HEK293T (cell line): ENCODE results near the gene AKR7A3.

Experiments used
- ELF4 ChIP-seq: fragments of 450-650 bp; IDR thresholded peaks from 2 replicates; pipeline ENCODE4 v1.6.1; 2017; ENCODE audit warnings: antibody characterized with exemption
- FOXM1 ChIP-seq: fragments of 450-650 bp; IDR thresholded peaks from 2 replicates; pipeline ENCODE4 v1.6.1; 2017; ENCODE audit warnings: mild to moderate bottlenecking, borderline replicate concordance
- HDGF ChIP-seq: fragments of 450-650 bp; IDR thresholded peaks from 2 replicates; pipeline ENCODE4 v1.6.1; 2017; ENCODE audit warnings: antibody characterized with exemption, borderline replicate concordance
- LEF1 ChIP-seq: fragments of 450-650 bp; IDR thresholded peaks from 2 replicates; pipeline ENCODE4 v1.6.1; 2017; ENCODE audit warnings: mild to moderate bottlenecking, borderline replicate concordance
- NFRKB ChIP-seq: fragments of 450-650 bp; IDR thresholded peaks from 2 replicates; pipeline ENCODE4 v1.6.1; 2016; ENCODE audit warnings: mild to moderate bottlenecking, moderate library complexity
- SP1 ChIP-seq: fragments of 450-650 bp; IDR thresholded peaks from 2 replicates; pipeline ENCODE4 v1.6.1; 2017
- ZNF384 ChIP-seq: fragments of 450-650 bp; IDR thresholded peaks from 2 replicates; pipeline ENCODE4 v1.6.1; 2016

GRCh38 chr1:19294638-19295037, 6.1 kb upstream of the AKR7A3 start:
- no peak for TF ChIP-seq ZNF384
- TF ChIP-seq FOXM1, result no peak
- TF ChIP-seq ELF4, result no peak
- TF ChIP-seq LEF1, result no peak
- TF ChIP-seq SP1, result no peak
- no peak for TF ChIP-seq HDGF
- TF ChIP-seq NFRKB, result no peak
